ENCODE results near the gene SREK1IP1.

The SREK1IP1 gene

DNA sequence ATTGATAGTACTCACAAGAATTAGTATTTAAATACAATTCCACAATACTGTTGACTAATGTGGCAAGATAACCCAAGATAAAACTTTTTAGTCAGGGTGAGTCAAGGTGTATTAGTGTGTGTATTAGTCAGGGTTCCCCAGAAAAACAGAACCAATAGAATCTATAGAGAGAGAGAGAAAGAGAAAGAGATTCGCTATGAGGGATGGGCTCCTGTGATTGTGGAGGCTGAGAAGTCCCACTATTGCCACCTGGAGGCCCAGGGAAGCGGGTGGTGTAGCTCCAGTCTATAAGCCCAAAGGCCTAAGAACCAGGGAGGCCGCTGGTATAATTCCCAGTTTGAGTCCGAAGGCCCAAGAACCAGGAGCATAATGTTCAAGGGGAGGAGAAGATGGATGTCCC, 88.2 kb downstream of the SREK1IP1 start:
- FAIRE-seq: no peak

DNA sequence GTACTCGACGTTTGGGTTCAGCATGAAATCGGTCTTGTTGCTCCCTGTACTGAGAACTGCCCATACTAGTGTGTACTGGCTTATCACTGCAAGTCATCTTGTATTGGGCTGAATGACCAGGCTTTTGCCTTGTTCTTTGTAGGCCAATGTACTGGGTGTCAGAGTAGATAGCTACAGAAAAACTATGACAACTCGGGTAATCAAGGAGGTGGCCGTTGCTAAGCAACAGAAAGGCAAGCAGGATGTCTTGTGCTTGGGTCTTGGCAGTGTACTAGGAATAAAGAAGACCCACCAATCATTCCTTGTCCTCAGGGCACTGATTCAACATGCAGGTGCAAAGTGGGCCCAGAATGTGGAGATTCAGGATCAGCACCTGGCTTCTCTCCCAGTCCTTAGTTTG, 90.1 kb downstream of the SREK1IP1 start:
- no peak for FAIRE-seq

DNA sequence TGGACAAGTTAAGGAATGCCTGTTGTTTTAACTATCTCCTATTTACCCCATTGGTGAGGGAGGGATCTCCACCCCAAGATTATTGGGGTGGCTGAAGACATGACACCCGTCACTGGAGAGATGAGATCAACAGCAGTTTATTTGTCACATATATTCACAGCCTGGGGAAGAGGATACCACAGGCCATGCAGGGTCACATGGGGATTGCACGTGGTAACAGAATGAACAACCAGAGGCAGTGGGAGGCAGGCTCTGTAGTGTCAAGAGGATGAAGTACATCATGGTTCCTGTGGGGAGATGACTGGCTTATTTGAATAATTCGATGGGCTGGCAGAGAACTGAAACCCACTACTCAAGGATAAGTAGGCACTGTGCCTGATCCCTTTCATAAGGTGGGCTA, 96.8 kb downstream of the SREK1IP1 start:
- no peak for FAIRE-seq

DNA sequence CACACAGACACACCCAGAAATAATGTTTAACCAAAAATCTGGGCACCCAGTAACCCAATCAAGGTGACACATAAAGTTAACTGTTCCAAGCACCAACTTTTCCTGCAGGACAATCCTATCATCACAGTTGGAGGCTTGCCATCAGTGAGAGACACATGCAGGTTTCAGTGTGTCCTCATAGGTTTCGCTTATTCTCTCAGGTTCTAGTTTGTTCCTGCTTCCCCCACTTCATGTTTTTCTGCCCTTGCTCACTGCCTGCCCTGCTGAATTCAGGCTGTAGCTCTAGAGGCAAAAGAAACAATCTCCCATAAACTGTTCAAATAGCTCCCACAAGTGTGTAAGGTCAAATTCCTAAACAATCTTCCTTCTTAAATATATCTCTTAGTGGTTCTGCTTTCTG, 98.2 kb downstream of the SREK1IP1 start:
- FAIRE-seq: no peak
